Activated T-cell treated with anti-CD3 and anti-CD28 coated beads for 4 hours (primary cell): ENCODE results near the gene EYS.
"Not testable (repeated sequence)": the region's sequence is repeated elsewhere in the genome, so short reads cannot be mapped to it uniquely, and the experiment has no call there.

ENCODE experiments used
- DNase-seq: peaks from one replicate; pipeline ENCODE4 v3.0.0-alpha.2; 2020

EYS gene

GRCh38 chr6:63926950-63927927 is 1779.8 kb downstream of the EYS start:
- DNase-seq, result no peak

GRCh38 chr6:63926258-63926780 is 1780.7 kb downstream of the EYS start:
- no peak for DNase-seq

- no peak for DNase-seq
Observed at GRCh38 chr6:63923139-63923739, 1783.8 kb downstream of the EYS start.

GRCh38 chr6:63919556-63920110 is 1787.4 kb downstream of the EYS start:
- no peak for DNase-seq

GRCh38 chr6:63912887-63913286 is 1794.1 kb downstream of the EYS start:
- no peak for DNase-seq

- no peak for DNase-seq
Observed at GRCh38 chr6:63910863-63911551, 1796.0 kb downstream of the EYS start.

GRCh38 chr6:63904650-63905248 is 1802.3 kb downstream of the EYS start:
- DNase-seq, result no peak

- DNase-seq, result no peak
Observed at GRCh38 chr6:63899550-63899949, 1807.5 kb downstream of the EYS start.

GRCh38 chr6:63897952-63898351 is 1809.1 kb downstream of the EYS start:
- DNase-seq, result no peak

- no peak for DNase-seq
Observed at GRCh38 chr6:63897459-63897858, 1809.6 kb downstream of the EYS start.

- DNase-seq, result no peak
Observed at GRCh38 chr6:63888416-63888815, 1818.6 kb downstream of the EYS start.

- not testable (repeated sequence) for DNase-seq
Observed at GRCh38 chr6:63887804-63888203, 1819.2 kb downstream of the EYS start.

GRCh38 chr6:63887002-63887751 is 1819.8 kb downstream of the EYS start:
- no peak for DNase-seq

- no peak for DNase-seq
Observed at GRCh38 chr6:63886341-63886740, 1820.7 kb downstream of the EYS start.

- DNase-seq, result no peak
Observed at GRCh38 chr6:63883597-63883996, 1823.4 kb downstream of the EYS start.

GRCh38 chr6:63882208-63882607 is 1824.8 kb downstream of the EYS start:
- no peak for DNase-seq

GRCh38 chr6:63881791-63882190 is 1825.2 kb downstream of the EYS start:
- no peak for DNase-seq

- no peak for DNase-seq
Observed at GRCh38 chr6:63872233-63872632, 1834.8 kb downstream of the EYS start.

GRCh38 chr6:63868351-63868750 is 1838.7 kb downstream of the EYS start:
- DNase-seq, result no peak

- DNase-seq, result no peak
Observed at GRCh38 chr6:63864671-63865318, 1842.2 kb downstream of the EYS start.

GRCh38 chr6:63864061-63864460 is 1843.0 kb downstream of the EYS start:
- no peak for DNase-seq
